HPDE6-E6E7 (cell line): ENCODE measurements around the gene MT1H.
"Not testable (repeated sequence)": the region's sequence is repeated elsewhere in the genome, so short reads cannot be mapped to it uniquely, and the experiment has no call there.

Experiments
- DNase-seq: peaks from one replicate; pipeline ENCODE4 v3.0.0; 2011; ENCODE audit warnings: missing footprints; ENCODE audit errors: extremely low spot score

The MT1H gene

GRCh38 chr16:56669005-56669839 is at the start of gene MT1H:
TSS of gene MT1H (plus strand) at chr16:56669814. CDS start at chr16:56669885, 71 bp downstream.
- no peak for DNase-seq

DNA sequence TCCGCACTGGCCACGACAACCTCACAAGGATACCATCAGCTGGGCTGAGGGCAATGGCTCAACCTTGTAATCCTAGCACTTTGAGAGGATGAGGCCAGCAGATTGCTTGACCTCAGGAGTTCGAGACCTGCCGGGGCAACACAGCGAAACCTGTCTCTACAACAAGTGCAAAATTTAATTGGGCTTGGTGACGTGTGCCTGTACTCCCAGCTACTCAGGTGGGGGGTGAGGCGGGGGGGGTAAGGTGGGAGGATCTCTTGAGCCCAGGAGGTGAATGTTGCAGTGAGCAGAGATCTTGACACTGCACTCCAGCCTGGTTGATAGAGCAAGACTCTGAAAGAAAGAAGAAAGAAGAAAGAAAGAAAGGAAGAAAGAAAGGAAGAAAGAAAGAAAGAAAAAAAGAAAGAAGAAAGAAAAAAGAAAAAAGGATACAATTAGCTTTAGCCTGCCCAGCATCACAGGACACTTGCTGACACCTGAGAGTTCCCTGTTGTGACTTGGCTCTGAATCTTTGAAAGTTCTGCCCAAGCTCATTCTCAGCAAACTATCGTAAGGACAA is 49.2 kb upstream of the MT1H start:
- DNase-seq: no peak

DNA sequence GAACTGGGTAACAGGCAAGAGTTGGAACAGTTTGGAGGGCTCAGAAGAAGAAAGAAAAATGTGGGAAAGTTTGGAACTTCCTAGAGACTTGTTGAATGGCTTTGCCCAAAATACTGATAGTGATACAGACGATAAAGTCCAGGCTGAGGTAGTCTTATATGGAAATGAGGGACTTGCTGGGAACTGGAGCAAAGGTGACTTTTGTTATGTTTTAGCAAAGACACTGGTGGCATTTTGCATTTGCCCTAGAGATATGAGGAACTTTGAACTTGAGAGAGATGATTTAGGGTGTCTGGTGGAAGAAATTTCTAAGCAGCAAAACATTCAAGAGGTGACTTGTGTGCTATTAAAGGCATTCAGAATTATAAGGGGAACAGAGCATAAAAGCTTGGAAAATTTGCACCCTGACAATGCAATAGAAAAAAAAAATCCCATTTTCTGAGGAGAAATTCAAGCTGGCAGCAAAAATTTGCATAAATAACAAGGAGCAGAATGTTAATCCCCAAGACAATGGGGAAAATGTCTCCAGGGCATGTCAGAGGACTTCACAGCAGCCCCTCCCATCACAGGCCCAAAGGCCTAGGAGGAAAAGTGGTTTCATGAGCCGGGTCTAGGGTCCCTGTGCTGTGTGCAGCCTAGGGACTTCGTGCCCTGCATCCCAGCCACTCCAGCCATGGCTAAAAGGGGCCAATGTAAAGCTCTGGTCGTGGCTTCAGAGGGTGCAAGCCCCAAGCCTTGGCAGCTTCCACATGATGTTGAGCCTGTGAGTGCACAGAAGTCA is 47.8 kb upstream of the MT1H start:
- DNase-seq: not testable (repeated sequence)

DNA sequence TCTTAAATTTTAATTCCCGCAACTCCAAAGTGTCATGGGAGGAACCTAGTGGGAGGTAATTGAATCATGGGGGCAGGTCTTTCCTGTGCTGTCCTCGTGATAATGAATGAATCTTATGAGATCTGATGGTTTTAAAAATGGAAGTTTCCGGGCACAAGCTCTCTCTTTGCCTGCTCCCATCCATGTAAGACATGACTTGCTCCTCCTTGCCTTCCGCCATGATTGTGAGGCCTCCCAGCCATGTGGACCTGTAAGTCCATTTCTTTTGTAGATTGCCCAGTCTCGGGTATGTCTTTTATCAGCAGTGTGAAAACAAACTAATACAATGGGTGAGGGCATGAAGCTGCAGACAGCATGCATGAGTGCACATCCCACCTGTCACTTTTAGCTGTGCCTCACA is 46.4 kb upstream of the MT1H start:
- not testable (repeated sequence) for DNase-seq

GRCh38 chr16:56623637-56624036 is 46.0 kb upstream of the MT1H start:
- DNase-seq: no peak

DNA sequence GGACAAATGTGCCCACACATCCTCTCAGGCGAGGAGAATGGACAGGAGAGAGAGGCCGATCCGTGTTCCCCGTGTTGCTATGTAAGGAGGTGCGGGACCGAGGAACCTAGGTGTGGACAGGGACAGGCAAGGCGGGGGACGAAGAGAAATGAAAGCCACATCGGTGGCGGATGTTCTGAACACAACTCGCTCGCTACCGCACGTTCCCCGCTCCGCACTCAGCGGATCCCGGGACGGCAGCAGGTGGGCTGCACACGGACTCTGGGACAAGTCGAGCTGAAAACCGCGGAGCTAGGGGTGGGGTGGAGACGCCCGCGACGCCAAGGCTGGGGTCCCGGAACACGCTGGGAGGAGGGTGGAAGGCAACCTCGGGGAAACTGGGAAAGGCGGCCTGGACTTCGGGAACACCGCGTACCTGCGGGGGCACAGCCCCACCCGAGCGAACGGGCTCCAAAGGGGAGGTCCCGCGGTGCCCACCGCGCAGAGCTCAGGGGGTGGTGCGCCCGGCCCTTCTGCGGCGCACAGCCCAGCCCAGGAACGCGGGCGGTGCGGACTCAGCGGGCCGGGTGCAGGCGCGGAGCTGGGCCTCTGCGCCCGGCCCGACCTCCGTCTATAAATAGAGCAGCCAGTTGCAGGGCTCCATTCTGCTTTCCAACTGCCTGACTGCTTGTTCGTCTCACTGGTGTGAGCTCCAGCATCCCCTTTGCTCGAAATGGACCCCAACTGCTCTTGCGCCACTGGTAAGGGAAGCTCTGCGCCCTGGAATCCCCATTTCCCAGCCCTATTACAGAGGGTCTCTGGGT is 44.3 kb upstream of the MT1H start, which contains the start of gene MT1E:
Gene MT1E, plus strand, starts transcription at position 642 of the 803 bp plus-strand sequence. Its CDS starts 71 bp downstream, at position 713.
- peak; percentile 86 for DNase-seq

DNA sequence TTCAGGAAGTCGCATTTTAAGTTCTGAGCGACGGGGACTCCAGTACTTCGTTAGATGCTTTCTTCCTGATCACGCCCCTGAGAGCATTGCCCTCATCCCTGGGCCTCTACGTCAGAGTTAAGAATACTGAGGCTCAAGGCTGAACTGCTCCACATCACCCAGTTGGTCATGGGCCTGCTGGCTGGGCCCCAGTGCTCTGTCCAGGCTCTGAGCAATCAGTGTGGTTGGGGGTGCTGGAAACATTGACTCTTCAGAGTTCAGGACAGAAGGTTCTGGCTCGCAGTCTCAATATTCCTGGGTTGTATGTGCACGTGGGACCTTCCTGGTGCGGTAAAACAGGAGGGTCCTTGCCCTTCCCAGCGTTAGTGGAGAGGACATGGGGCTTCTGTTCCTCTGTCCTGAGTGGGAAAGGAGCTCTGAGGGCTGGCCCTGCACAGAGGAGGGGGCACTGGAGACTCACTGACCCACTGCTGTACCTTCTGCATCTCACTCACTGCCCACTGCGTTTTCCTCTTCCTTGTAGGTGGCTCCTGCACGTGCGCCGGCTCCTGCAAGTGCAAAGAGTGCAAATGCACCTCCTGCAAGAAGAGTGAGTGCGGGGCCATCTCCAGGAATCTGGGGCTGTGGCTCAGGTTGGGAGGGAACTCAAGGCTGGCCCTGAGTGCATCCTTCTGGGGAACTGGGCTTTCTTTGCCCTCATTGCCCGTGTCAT is 43.5 kb upstream of the MT1H start:
- peak; percentile 32 for DNase-seq

DNA sequence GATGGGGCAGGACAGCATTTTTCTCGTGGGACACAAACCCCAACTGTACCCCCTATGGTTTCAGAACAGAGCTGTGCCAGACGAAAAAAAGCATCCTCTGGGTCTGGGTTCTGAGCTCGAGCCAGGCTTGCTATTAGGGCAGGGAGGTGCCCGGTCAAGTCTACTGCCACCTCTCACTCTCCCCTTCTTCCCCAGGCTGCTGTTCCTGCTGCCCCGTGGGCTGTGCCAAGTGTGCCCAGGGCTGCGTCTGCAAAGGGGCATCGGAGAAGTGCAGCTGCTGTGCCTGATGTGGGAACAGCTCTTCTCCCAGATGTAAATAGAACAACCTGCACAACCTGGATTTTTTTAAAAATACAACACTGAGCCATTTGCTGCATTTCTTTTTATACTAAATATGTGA is 42.9 kb upstream of the MT1H start:
- DNase-seq: no peak

GRCh38 chr16:56628486-56629350 is 40.9 kb upstream of the MT1H start:
- DNase-seq: no peak

- DNase-seq: no peak
These were observed 40.1 kb upstream of the MT1H start for GRCh38 chr16:56629531-56629930.

DNA sequence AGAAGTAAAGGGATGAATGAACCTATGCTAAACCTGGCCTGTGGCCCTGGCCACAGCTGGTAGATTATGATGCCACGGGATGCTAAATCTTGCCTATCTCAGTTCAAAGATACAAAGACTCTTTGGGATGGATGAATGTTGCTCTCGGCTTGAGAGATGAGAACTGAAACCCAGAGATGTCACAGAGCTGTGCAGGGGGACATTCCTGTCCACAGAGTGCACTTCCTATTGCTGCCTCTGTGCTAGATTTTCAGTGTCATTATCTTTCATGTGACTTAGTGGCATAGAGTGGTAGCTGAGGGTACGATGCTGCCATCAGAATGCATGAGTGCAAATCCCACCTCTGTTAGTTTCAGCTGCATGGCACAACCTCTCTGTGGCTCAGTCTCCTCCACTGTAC is 39.5 kb upstream of the MT1H start:
- DNase-seq: no peak

DNA sequence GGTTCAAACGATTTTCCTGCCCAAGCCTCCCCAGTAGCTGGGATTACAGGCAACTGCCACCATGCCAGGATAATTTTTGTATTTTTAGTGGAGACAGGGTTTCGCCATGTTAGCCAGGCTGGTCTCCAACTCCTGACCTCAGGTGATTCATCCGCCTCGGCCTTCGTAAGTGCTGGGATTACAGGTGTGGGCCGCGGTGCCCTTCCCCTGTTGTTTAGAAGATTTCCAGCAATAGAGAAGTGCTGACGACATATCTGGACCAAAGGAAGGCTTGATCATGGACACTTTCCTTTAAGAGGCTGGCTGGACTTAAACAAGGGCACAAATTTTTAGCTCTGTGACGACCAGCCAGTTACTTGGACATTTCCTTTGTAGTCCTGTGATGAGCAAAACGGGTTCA is 38.4 kb upstream of the MT1H start:
- DNase-seq: no peak

DNA sequence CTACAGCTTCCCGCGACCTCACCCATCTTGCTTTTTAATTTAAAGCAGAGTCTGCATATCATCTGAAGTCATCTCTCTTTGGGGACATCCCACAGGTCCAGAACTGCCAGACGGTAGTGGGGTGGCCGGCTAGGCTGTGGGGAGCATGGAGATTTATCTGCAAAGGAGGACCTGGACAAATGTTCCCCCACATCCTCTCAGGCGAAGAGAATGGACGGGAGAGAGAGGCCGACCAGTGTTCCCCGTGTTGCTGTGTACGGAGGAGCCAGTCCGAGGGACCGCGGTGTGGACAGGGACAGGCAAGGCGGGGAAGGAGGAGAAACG is 37.8 kb upstream of the MT1H start:
- no peak for DNase-seq

- no peak for DNase-seq
These were observed 37.3 kb upstream of the MT1H start, which contains the start of gene MT1M for GRCh38 chr16:56632156-56632847. TSS of gene MT1M (plus strand) at chr16:56632659. CDS start at chr16:56632732, 73 bp downstream.

DNA sequence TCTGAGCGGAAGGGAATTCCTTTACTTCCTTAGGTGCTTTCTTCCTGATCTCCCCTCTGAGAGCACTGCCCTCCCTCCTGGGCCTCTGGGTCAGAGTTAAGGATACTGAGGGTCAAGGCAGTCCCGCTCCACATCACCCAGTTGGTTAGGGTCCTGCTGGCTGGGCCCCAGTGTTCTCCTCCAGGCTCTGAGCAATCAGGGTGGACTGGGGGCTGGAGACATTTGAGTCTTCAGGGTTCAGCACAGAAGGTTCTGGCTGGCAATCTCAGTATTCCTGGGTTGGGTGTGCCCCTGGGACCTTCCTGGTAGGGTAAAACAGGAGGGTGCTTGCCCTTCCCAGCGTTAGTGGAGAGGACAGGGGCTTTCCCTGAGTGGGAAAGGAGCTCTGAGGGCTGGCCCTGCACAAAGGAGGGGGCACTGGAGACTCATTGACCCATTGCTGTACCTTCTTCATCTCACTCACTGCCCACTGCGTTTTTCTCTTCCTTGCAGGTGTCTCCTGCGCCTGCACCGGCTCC is 36.7 kb upstream of the MT1H start:
- no peak for DNase-seq

DNA sequence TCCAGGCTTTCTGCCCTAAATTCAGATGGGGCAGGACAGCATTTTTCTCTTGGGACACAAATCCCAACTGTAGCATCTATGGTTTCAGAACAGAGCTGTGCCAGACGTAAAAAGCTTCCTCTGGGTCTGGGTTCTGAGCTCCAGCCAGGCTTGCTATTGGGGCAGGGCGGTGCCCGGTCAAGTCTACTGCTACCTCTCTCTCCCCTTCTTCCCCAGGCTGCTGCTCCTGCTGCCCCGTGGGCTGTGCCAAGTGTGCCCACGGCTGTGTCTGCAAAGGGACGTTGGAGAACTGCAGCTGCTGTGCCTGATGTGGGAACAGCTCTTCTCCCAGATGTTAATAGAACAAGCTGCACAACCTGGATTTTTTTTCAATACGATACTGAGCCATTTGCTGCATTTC is 36.1 kb upstream of the MT1H start:
- no peak for DNase-seq

DNA sequence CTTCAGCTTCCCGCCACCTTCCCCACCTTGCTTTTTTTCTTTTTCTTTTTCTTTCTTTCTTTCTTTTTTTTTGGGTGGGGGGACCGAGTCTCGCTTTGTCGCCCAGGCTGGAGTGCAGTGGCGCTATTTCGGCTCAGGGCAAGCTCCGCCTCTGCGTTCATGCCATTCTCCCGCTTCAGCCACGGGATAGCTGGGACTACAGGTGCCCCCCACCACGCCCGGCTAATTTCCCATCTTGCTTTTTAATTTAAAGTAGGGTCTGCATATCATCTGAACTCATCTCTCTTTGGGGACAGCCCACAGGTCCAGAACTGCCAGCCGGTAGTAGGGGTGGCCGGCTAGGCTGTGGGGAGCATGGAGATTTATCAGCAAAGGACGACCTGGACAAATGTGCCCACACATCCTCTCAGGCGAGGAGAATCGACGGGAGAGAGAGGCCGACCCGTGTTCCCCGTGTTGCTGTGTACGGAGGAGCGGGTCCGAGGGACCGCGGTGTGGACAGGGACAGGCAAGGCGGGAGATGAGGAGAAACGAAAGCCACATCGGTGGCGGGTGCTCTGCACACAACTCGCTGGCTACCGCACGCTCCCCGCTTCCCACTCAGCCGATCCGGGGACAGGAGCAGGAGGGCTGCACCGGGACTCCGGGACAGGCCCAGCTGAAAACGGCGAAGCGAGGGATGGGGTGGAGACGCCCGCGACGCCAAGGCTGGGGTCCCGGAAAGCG is 34.7 kb upstream of the MT1H start:
- DNase-seq: no peak

DNA sequence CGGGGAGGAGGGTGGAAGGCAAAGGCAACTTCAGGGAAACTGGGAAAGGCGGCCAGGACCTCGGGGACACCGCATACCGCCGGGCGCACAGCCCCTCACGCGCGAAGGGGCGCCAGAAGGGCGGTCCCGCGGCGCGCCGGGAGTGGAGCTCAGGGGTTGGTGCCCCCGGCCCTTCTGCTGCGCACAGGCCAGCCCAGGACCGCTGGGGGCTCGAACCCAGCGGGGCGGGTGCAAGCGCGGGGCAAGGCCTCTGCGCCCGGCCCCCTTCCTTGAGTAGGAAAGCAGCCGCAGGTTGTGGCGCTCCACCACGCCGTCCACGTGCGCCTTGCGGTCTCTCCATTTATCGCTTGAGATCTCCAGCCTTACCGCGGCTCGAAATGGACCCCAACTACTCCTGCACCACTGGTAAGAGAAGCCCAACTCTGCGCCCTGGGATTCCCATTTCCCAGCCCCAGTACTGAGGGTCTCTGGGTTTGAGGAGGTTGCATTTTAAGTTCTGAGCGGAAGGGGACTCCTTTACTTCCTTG is 34.1 kb upstream of the MT1H start:
- no peak for DNase-seq
